ENCODE data around the gene IRF2.
"Not testable (repeated sequence)": the region's sequence is repeated elsewhere in the genome, so short reads cannot be mapped to it uniquely, and the experiment has no call there.

DNA sequence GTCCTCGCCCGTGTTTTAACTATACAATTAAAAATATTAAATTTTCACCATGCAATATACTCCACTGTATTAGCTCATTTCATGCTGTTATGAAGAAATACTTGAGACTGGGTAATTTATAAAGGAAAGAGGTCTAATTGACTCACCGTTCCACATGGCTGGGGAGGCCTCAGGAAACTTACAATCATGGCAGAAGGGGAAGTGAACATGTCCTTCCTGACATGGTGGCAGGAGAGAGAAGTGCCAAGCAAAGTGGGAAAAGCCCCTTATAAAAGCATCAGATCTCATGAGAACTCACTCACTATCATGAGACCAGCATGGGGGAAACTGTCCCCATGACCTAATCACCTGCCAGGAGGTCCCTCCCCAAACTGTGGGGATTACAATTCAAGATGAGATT is 98.7 kb downstream of the IRF2 start:
- TF ChIP-seq, protein P1, sequence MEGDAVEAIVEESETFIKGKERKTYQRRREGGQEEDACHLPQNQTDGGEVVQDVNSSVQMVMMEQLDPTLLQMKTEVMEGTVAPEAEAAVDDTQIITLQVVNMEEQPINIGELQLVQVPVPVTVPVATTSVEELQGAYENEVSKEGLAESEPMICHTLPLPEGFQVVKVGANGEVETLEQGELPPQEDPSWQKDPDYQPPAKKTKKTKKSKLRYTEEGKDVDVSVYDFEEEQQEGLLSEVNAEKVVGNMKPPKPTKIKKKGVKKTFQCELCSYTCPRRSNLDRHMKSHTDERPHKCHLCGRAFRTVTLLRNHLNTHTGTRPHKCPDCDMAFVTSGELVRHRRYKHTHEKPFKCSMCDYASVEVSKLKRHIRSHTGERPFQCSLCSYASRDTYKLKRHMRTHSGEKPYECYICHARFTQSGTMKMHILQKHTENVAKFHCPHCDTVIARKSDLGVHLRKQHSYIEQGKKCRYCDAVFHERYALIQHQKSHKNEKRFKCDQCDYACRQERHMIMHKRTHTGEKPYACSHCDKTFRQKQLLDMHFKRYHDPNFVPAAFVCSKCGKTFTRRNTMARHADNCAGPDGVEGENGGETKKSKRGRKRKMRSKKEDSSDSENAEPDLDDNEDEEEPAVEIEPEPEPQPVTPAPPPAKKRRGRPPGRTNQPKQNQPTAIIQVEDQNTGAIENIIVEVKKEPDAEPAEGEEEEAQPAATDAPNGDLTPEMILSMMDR (IDR thresholded peaks at IDR 0.05; ENCODE audit: control extremely low read depth in 1 of 3, insufficient read depth in 1 of 3, low read depth in 1 of 3, low read length in 3 of 3): not testable (repeated sequence)
- TF ChIP-seq POLR2AphosphoS5 (IDR thresholded peaks at IDR 0.05; ENCODE audit: low read depth, low read length); SIX5 (IDR thresholded peaks at IDR 0.05; ENCODE audit: low read depth, low read length); POLR2A (IDR thresholded peaks at IDR 0.05; ENCODE audit: control extremely low read depth in 1 of 2, low read depth in 2 of 2, low read length in 2 of 2): not testable (repeated sequence)
